ENCODE measurements around the gene ANXA4. TPM values are rescaled to one million over a fixed set of nuclear protein-coding genes. Genes with fewer than 3 reads are reported as not detected.

The ANXA4 gene
- total RNA-seq, 1 experiment from 2014 or later, result 51.1 TPM

GRCh38 chr2:69846182-69847067, 104.5 kb downstream of the ANXA4 start:
- Histone ChIP-seq H3K4me2 (ENCODE audit: low read length) (no peak overlapping the region), H3K4me1 (ENCODE audit: insufficient read depth, low read length) (peaks cover 33% of the 10 kb centered on the region), H3K27ac (ENCODE audit: low read length) (no peak overlapping the region), H3K9me2 (replicated peaks; ENCODE audit: low read length) (no peaks in the 10 kb centered on the region), H2AFZ (ENCODE audit: low read length) (no peak overlapping the region), H3K9me3 (ENCODE audit: low read length) (no peaks in the 10 kb centered on the region), H3K36me3 (ENCODE audit: low read depth, low read length) (peaks cover 26% of the 10 kb centered on the region; the same call in 1 of the 2 replicates), H3K4me3 (ENCODE audit: low read length) (no peak overlapping the region), H3K9ac (ENCODE audit: low read length) (no peak overlapping the region), H3F3A (ENCODE audit: low read length, unreplicated experiment) (peaks cover 14% of the 10 kb centered on the region), H3K27me3 (ENCODE audit: low read length) (no peaks in the 10 kb centered on the region), H3K79me2 (ENCODE audit: low read length) (no peaks in the 10 kb centered on the region), H4K20me1 (ENCODE audit: low read length) (no peaks in the 10 kb centered on the region)
- DNase-seq, result no peak
- ChIA-PET POLR2A (ENCODE audit: unreplicated experiment) (no interaction called here), CTCF (no interaction called here)
- intact Hi-C loops (cut with micrococcal nuclease), result no loop called here
- TF ChIP-seq CTCF (conservative IDR thresholded peaks at IDR 0.05; ENCODE audit: low read depth, low read length), result no peak
- no peak for TF ChIP-seq EZH2 (IDR thresholded peaks at IDR 0.05; ENCODE audit: low read length, unreplicated experiment)
- TF ChIP-seq EZH2phosphoT487 (IDR thresholded peaks at IDR 0.05; ENCODE audit: borderline replicate concordance, low read length), result no peak
- no peak for ATAC-seq
- BruUV-seq (replicated peaks), result no TSS peak

- ChIA-PET CTCF (no interaction called here), POLR2A (ENCODE audit: unreplicated experiment) (no interaction called here)
- H3K9me3 ChIP-seq (ENCODE audit: low read length), result no peaks in the 10 kb centered on the region
- intact Hi-C loops (cut with micrococcal nuclease), result no loop called here
- no peak overlapping the region for H3K27ac ChIP-seq (ENCODE audit: low read length)
- no TSS peak for BruUV-seq (replicated peaks)
- H3K27me3 ChIP-seq (ENCODE audit: low read length), result no peaks in the 10 kb centered on the region
- peaks cover 33% of the 10 kb centered on the region for H3K4me1 ChIP-seq (ENCODE audit: insufficient read depth, low read length)
- DNase-seq (no peak), ATAC-seq (no peak)
- no peak overlapping the region for H3K4me3 ChIP-seq (ENCODE audit: low read length)
- no peaks in the 10 kb centered on the region for H4K20me1 ChIP-seq (ENCODE audit: low read length)
- H3K79me2 ChIP-seq (ENCODE audit: low read length), result no peaks in the 10 kb centered on the region
- H3K4me2 ChIP-seq (ENCODE audit: low read length), result no peak overlapping the region
- H3K36me3 ChIP-seq (ENCODE audit: low read depth, low read length), result peaks cover 26% of the 10 kb centered on the region; the same call in 1 of the 2 replicates
- no peaks in the 10 kb centered on the region for H3K9me2 ChIP-seq (replicated peaks; ENCODE audit: low read length)
- H3F3A ChIP-seq (ENCODE audit: low read length, unreplicated experiment), result peaks cover 14% of the 10 kb centered on the region
- H3K9ac ChIP-seq (ENCODE audit: low read length), result no peak overlapping the region
- H2AFZ ChIP-seq (ENCODE audit: low read length), result no peak overlapping the region
- TF ChIP-seq CTCF (conservative IDR thresholded peaks at IDR 0.05; ENCODE audit: low read depth, low read length) (no peak), EZH2 (IDR thresholded peaks at IDR 0.05; ENCODE audit: low read length, unreplicated experiment) (no peak), EZH2phosphoT487 (IDR thresholded peaks at IDR 0.05; ENCODE audit: borderline replicate concordance, low read length) (no peak)
These were observed 105.3 kb downstream of the ANXA4 start for GRCh38 chr2:69847068-69847828.

Data from PC-3 (cell line).